Right ventricle myocardium inferior (tissue), 1 donor: Measurements from ENCODE around the gene SOCS3. TPM values are rescaled to one million over a fixed set of nuclear protein-coding genes. Genes with fewer than 3 reads are reported as not detected.

Source experiments
- ATAC-seq: fragments of 200-7000 bp; cut with Tn5 transposase; one replicate; pipeline ENCODE4 v1.9.1; 2020; ENCODE audit warnings: mild to moderate bottlenecking, moderate library complexity
- DNase-seq: peaks from one replicate; pipeline ENCODE4 v3.0.0; 2021; ENCODE audit errors: missing footprints
- intact Hi-C: fragments of 100-400 bp; cut with DNase I; formaldehyde crosslinking; loops from one replicate; pipeline ENCODE4 v1.11.0; 2022
- total RNA-seq: library from RNA; stranded (reverse); fragmentation: NEBNext Ultra II Directional; extraction: Animal tissue kit (Norgen Biotek cat#: 25700); gene quantifications from one replicate; pipeline ENCODE4 v1.2.1, GENCODE V29; 2021
- donor health status: DM: no; HTN: yes; CAD: no; lungs with severe emphysema.

SOCS3 gene
- total RNA-seq, 1 donor from 2014 or later, result 12.2 TPM

DNA sequence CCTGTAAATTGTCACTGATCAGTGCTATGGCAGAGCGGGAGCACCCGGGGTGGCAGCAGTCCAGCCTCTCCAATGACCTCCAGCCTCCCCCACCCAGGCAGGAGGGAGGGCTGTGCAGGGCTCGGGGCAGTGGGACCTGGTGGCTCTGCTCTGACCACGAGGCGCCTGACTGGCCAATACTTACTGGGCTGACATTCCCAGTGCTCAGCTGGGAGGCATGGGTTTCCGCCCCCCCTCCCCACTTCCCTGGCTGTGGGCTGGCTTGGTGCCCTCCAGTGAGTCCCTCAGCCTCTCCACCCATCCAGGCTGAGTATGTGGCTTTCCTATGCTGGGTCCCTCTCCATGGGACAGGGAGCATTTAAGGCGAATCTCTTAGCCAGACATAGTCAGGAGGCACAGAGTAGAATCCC, 2.7 kb downstream of the SOCS3 start:
- no peak for ATAC-seq
- intact Hi-C loops, result no loop called here
- DNase-seq, result peak; percentile 78

GRCh38 chr17:78356101-78356713, 3.7 kb downstream of the SOCS3 start:
- intact Hi-C loops, result no loop called here
- no peak for ATAC-seq
- no peak for DNase-seq

DNA sequence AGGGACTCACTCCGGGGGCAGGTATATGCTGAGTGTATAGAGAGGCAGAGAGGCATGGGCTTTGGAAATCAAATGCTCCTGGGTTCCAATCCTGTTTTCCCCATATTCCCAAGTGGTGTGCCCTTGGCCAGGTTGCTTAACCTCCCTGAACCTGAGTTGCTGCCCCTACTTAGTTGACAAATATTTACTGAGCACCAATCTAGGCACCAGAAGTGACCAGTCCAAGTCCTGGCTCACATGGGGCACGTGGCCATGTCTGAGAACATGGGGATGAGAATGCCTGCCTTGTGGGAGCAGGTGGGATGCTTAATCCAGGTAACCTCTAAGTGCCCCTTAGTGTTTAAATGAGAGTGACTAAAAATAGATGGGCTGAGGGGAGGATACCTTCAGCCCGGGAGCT, 4.2 kb downstream of the SOCS3 start:
- intact Hi-C loops, result no loop called here
- DNase-seq (no peak), ATAC-seq (no peak)

DNA sequence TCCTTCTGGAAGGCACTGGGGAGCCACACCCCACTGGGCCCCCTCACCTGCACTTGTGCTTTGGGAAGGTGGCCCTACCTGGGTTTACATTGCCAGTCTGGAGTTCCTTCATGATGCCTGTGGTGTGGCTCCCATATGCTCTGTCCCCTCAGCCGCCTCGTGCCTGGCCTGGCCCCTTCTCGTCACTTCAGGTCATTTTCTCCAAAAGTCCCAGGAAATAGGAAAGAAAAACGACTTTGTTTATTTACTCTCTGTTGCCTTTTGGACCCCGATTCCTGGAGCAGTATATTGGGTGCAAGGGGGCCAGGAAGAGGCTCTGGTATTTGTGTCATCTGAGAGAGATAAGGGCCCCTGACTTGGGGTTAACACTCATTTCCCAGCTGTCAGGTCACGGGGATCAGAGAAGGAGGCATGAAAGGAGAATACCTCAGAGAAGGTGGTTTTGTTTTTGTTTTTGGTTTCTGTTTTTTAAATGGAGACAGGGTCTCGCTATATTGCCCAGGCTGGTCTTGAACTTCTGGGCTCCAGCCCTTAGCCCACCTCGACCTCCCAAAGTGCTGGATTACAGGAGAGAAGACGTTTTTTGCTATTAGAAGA, 4.7 kb downstream of the SOCS3 start:
- DNase-seq, result no peak
- intact Hi-C loops, result no loop called here
- ATAC-seq, result no peak

- intact Hi-C loops, result no loop called here
- DNase-seq (no peak), ATAC-seq (no peak)
Measured at GRCh38 chr17:78353834-78354233, 6.0 kb downstream of the SOCS3 start.

- intact Hi-C loops, result no loop called here
- DNase-seq (peak; percentile 97), ATAC-seq (peak; percentile 84)
Measured at GRCh38 chr17:78351449-78352006, 8.3 kb downstream of the SOCS3 start.

- ATAC-seq (no peak), DNase-seq (no peak)
- intact Hi-C loops, result no loop called here
Measured at GRCh38 chr17:78349891-78350642, 9.8 kb downstream of the SOCS3 start.

DNA sequence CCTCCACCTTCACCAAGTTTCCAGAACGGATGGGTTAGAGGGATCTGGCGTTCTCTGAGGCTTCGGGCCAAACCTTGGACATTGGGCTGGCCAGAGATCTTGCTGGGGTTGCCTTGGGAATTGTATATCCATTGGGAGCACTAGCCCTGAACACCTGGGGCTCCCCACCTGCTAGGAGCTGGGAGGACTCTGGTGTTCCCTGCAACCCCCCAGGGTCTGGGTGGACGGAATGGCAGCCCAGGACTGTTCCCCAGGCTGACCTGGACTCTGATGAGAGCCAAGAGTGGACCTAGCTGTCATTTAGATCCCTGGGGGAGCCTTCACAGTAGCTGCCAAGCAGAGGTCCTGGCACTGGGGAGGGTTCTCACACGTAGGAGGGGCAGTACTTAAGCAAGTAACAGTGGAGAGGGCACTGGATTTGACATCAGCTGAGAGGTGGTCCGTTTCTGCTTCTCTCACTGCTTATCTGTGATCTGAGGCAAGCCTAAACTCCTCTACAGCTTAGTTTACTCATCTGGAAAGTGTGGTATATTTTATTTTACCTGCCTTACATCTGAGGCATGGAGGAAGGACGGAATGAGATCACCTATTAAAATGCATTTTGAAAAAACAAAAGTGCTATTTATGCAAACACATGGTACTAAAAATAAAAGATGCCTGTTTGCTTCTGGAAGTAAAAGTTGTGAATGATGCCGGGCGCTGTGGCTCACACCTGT, 11.7 kb downstream of the SOCS3 start:
- ATAC-seq (no peak), DNase-seq (no peak)
- intact Hi-C loops, result no loop called here

DNA sequence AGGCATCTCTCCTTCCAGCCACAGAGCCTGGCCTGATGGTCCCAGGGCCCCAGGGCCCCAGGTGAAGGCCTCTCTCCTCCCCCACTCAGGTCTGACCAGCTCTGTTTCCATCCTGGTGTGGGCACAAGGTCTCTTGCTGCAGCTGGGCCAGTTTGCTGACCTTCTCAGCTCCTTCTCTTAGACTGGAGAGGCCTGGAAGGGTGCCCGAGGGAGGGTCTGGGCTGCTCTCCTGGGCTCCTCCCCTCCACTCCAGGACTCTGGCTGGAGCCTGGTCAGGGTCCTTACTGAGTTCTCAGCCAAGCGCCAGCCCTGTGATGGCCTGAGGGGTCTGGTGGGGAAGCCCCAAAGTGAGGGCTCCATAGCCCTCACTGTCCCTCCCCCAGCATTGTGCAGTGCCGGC, 12.4 kb downstream of the SOCS3 start:
- DNase-seq (no peak), ATAC-seq (no peak)
- intact Hi-C loops, result no loop called here

- DNase-seq (no peak), ATAC-seq (no peak)
- intact Hi-C loops, result no loop called here
Measured at GRCh38 chr17:78346605-78347250, 13.1 kb downstream of the SOCS3 start.

GRCh38 chr17:78345791-78346494, 13.9 kb downstream of the SOCS3 start:
- intact Hi-C loops, result no loop called here
- no peak for ATAC-seq
- DNase-seq, result no peak

- intact Hi-C loops, result no loop called here
- DNase-seq, result no peak
- ATAC-seq, result no peak
Measured at GRCh38 chr17:78345172-78345571, 14.7 kb downstream of the SOCS3 start.

- intact Hi-C loops, result loop anchor here (5.0 kb wide), 1 partner anchor 52 kb away; no protein-coding TSS in a partner anchor
Measured at GRCh38 chr17:78344666-78345065, 15.2 kb downstream of the SOCS3 start.

DNA sequence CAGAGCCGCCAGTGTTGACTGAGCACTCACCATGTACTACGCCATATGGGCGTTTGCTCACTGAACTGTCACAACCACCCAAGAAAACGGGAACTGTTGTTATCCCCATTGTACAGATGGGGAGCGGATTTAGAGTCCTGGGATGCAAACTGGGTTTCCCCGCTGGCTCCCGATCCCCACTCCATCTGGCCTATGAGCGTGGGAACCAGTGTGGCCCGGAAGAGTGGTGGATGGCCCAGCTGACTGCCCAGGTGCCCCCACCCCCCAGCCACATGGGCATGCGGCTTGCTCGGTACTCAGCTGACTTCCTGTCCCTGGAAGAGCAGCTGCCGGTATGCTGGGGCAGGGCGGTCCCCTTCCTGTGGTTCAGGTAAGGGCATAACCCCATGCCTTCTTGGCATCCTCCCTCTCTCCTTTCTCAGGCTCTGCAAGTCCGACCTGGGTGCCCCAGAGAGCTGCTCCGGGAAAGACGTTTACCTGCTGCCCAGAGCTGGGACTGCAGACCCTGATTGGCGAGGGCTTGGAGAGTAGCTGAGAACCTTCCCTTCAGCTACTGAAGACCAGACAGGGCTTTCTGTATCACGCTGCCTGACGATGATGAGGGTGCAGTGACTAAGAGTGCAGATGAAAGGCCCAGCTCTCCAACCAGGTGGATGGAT, 16.2 kb downstream of the SOCS3 start:
- ATAC-seq (no peak), DNase-seq (peak; percentile 75)
- intact Hi-C loops, result loop anchor here (5.0 kb wide), 1 partner anchor 51 kb away; no protein-coding TSS in a partner anchor

More at GRCh38 chr17:78344666-78345065, 15.2 kb downstream of the SOCS3 start:
- no peak for ATAC-seq
- DNase-seq, result peak; percentile 60

- DNase-seq, result peak; percentile 91
- ATAC-seq, result peak; percentile 58
- intact Hi-C loops, result loop anchor here (5.0 kb wide), 1 partner anchor 51 kb away; no protein-coding TSS in a partner anchor
Measured at GRCh38 chr17:78343187-78343542, 16.7 kb downstream of the SOCS3 start.

GRCh38 chr17:78342449-78343186, 17.3 kb downstream of the SOCS3 start:
- peak; percentile 62 for ATAC-seq

More at GRCh38 chr17:78342449-78343186, 17.3 kb downstream of the SOCS3 start:
- intact Hi-C loops, result loop anchor here (1.0 to 5.0 kb wide), 2 partner anchors 18 to 50 kb away; no protein-coding TSS in a partner anchor
- DNase-seq, result peak; percentile 74
